ENCODE results near the gene WNT2B.
A peak's percentile ranks its signal among the peaks of the same experiment; 100 is the strongest.
"Not testable (repeated sequence)": the region's sequence is repeated elsewhere in the genome, so short reads cannot be mapped to it uniquely, and the experiment has no call there.

Gene WNT2B

GRCh38 chr1:112470966-112471365, 37.8 kb upstream of the WNT2B start:
- Histone ChIP-seq H3K9ac (no peak overlapping the region), H4K20me1 (no peaks in the 10 kb centered on the region), H3K27ac (no peak overlapping the region), H3K9me3 (replicated peaks in 1 of 11) (peaks cover 0 to 6% (median 0%) of the 10 kb centered on the region in 11 experiments; a peak in 3 of 22 replicates), H3K27me3 (no peaks in the 10 kb centered on the region), H3K4me1 (peaks cover 9 to 29% (median 11%) of the 10 kb centered on the region in 10 experiments; a peak in 18 of 20 replicates), H3K4me2 (no peak overlapping the region), H3K36me3 (no peaks in the 10 kb centered on the region), H3K4me3 (no peak overlapping the region)
- TF ChIP-seq Cebpa-rat (IDR thresholded peaks at IDR 0.05), result no peak

- TF ChIP-seq Cebpa-rat (IDR thresholded peaks at IDR 0.05), result no peak
- peaks cover 0 to 22% (median 1%) of the 10 kb centered on the region in 10 experiments; a peak in 11 of 20 replicates for H3K4me1 ChIP-seq
- H3K9ac ChIP-seq, result no peak overlapping the region
- peaks cover 0 to 7% (median 0%) of the 10 kb centered on the region in 11 experiments; a peak in 1 of 22 replicates for H3K36me3 ChIP-seq
- H3K4me3 ChIP-seq, result no peak overlapping the region
- H3K27me3 ChIP-seq, result no peaks in the 10 kb centered on the region
- H4K20me1 ChIP-seq, result no peaks in the 10 kb centered on the region
- no peak overlapping the region for H3K27ac ChIP-seq
- peaks cover 9 to 16% (median 11%) of the 10 kb centered on the region in 11 experiments for H3K9me3 ChIP-seq (replicated peaks in 1 of 11)
- H3K4me2 ChIP-seq, result peak overlapping the region in 1 of 11 experiments; percentile 2; a peak in 1 of 22 replicates
These were observed 36.6 kb upstream of the WNT2B start for GRCh38 chr1:112472142-112472541.

- no peak overlapping the region for H3K4me3 ChIP-seq
- no peaks in the 10 kb centered on the region for H4K20me1 ChIP-seq
- TF ChIP-seq Cebpa-rat (IDR thresholded peaks at IDR 0.05), result no peak
These were observed 31.2 kb upstream of the WNT2B start for GRCh38 chr1:112477550-112477949.

GRCh38 chr1:112478314-112478713, 30.5 kb upstream of the WNT2B start:
- Histone ChIP-seq H3K9ac (no peak overlapping the region), H3K27me3 (no peaks in the 10 kb centered on the region), H3K9me3 (replicated peaks in 1 of 11) (peaks cover 30 to 52% (median 36%) of the 10 kb centered on the region in 11 experiments), H3K4me2 (no peak overlapping the region), H4K20me1 (no peaks in the 10 kb centered on the region), H3K27ac (no peak overlapping the region), H3K36me3 (peaks cover 0 to 9% (median 0%) of the 10 kb centered on the region in 11 experiments; a peak in 1 of 22 replicates), H3K4me3 (no peak overlapping the region), H3K4me1 (no peaks in the 10 kb centered on the region)
- no peak for TF ChIP-seq Cebpa-rat (IDR thresholded peaks at IDR 0.05)

More at GRCh38 chr1:112477550-112477949, 31.2 kb upstream of the WNT2B start:
- H3K27ac ChIP-seq, result no peak overlapping the region
- no peak overlapping the region for H3K9ac ChIP-seq
- no peaks in the 10 kb centered on the region for H3K27me3 ChIP-seq
- H3K4me1 ChIP-seq, result no peaks in the 10 kb centered on the region
- no peak overlapping the region for H3K4me2 ChIP-seq
- peaks cover 0 to 9% (median 0%) of the 10 kb centered on the region in 11 experiments; a peak in 1 of 22 replicates for H3K36me3 ChIP-seq
- peaks cover 30 to 52% (median 36%) of the 10 kb centered on the region in 11 experiments for H3K9me3 ChIP-seq (replicated peaks in 1 of 11)

- not testable (repeated sequence) for H3K9ac ChIP-seq; H3K36me3 ChIP-seq; H3K9me3 ChIP-seq (replicated peaks in 1 of 11); H3K4me1 ChIP-seq; H3K4me3 ChIP-seq; H4K20me1 ChIP-seq; H3K4me2 ChIP-seq; H3K27ac ChIP-seq; H3K27me3 ChIP-seq
These were observed 22.7 kb upstream of the WNT2B start for GRCh38 chr1:112486063-112486462.

GRCh38 chr1:112487686-112488085, 21.1 kb upstream of the WNT2B start:
- not testable (repeated sequence) for H3K27me3 ChIP-seq; H4K20me1 ChIP-seq; H3K9me3 ChIP-seq (replicated peaks in 1 of 11); H3K4me2 ChIP-seq; H3K4me3 ChIP-seq; H3K36me3 ChIP-seq; H3K27ac ChIP-seq; H3K9ac ChIP-seq; H3K4me1 ChIP-seq

GRCh38 chr1:112488141-112488540, 20.6 kb upstream of the WNT2B start:
- no peaks in the 10 kb centered on the region for H3K4me1 ChIP-seq
- no peak overlapping the region for H3K27ac ChIP-seq
- H3K27me3 ChIP-seq, result no peaks in the 10 kb centered on the region
- H3K4me3 ChIP-seq, result no peak overlapping the region
- H3K36me3 ChIP-seq, result no peaks in the 10 kb centered on the region
- no peak overlapping the region for H3K4me2 ChIP-seq
- H3K9me3 ChIP-seq (replicated peaks in 1 of 11), result no peaks in the 10 kb centered on the region
- H3K9ac ChIP-seq, result no peak overlapping the region
- H4K20me1 ChIP-seq, result no peaks in the 10 kb centered on the region
- no peak for TF ChIP-seq Cebpa-rat (IDR thresholded peaks at IDR 0.05)

GRCh38 chr1:112492076-112492475, 16.7 kb upstream of the WNT2B start:
- no peak for TF ChIP-seq Cebpa-rat (IDR thresholded peaks at IDR 0.05)
- no peaks in the 10 kb centered on the region for H3K4me1 ChIP-seq

GRCh38 chr1:112493351-112493750, 15.4 kb upstream of the WNT2B start:
- Histone ChIP-seq H3K9me3 (replicated peaks in 1 of 11) (no peaks in the 10 kb centered on the region), H3K36me3 (no peaks in the 10 kb centered on the region), H3K4me3 (no peak overlapping the region), H3K27me3 (no peaks in the 10 kb centered on the region), H4K20me1 (no peaks in the 10 kb centered on the region), H3K4me2 (no peak overlapping the region), H3K4me1 (no peaks in the 10 kb centered on the region), H3K9ac (no peak overlapping the region), H3K27ac (no peak overlapping the region)
- TF ChIP-seq Cebpa-rat (IDR thresholded peaks at IDR 0.05), result no peak

More at GRCh38 chr1:112492076-112492475, 16.7 kb upstream of the WNT2B start:
- Histone ChIP-seq H3K9ac (no peak overlapping the region), H3K27me3 (no peaks in the 10 kb centered on the region), H3K4me3 (no peak overlapping the region), H3K4me2 (no peak overlapping the region), H3K9me3 (replicated peaks in 1 of 11) (no peaks in the 10 kb centered on the region), H3K27ac (no peak overlapping the region), H3K36me3 (no peaks in the 10 kb centered on the region), H4K20me1 (no peaks in the 10 kb centered on the region)

- H3K4me3 ChIP-seq, result no peak overlapping the region
- no peaks in the 10 kb centered on the region for H4K20me1 ChIP-seq
- no peaks in the 10 kb centered on the region for H3K9me3 ChIP-seq (replicated peaks in 1 of 11)
- no peak overlapping the region for H3K27ac ChIP-seq
- no peak for TF ChIP-seq Cebpa-rat (IDR thresholded peaks at IDR 0.05)
- no peaks in the 10 kb centered on the region for H3K4me1 ChIP-seq
- peaks cover 11 to 19% (median 17%) of the 10 kb centered on the region in 11 experiments for H3K27me3 ChIP-seq
- no peaks in the 10 kb centered on the region for H3K36me3 ChIP-seq
- no peak overlapping the region for H3K4me2 ChIP-seq
- H3K9ac ChIP-seq, result no peak overlapping the region
These were observed 12.5 kb upstream of the WNT2B start for GRCh38 chr1:112496290-112496689.

Measured in BLaER1 treated with 17β-estradiol and CSF1 and Interleukin-3, amounts not matched to agents 10 nM and 100 nM (cell line).